Neural cell (in vitro differentiated cells): ENCODE data around the gene DLEU7. TPM values are rescaled to one million over a fixed set of nuclear protein-coding genes. Genes with fewer than 3 reads are reported as not detected.

Experiments used
- H2AFZ ChIP-seq: fragments of 200-600, 300-800 bp; sonication (generic), shearing (Covaris generic); 2 replicates; pipeline ENCODE4 v1.6.0; 2014; ENCODE audit warnings: low read depth, mild to moderate bottlenecking, antibody characterized with exemption, low read length, moderate library complexity
- H3F3A ChIP-seq: fragments of 200-600 bp; shearing (Covaris generic); 2 replicates; pipeline ENCODE4 v1.6.1; 2016; ENCODE audit warnings: mild to moderate bottlenecking, moderate library complexity, mixed read lengths, antibody characterized with exemption, low read length; ENCODE audit not compliant: insufficient read depth, poor library complexity, severe bottlenecking
- H3K27ac ChIP-seq: fragments of 200-600, 300-800 bp; sonication (generic), shearing (Covaris generic); 2 replicates; pipeline ENCODE4 v1.5.1; 2014; ENCODE audit warnings: mild to moderate bottlenecking, low read length, moderate library complexity
- H3K27me3 ChIP-seq: fragments of 300-800, 200-600 bp; sonication (generic), shearing (Covaris generic); 2 replicates; pipeline ENCODE4 v1.6.0; 2014; ENCODE audit warnings: mild to moderate bottlenecking, low read depth, low read length, moderate library complexity; ENCODE audit not compliant: insufficient read depth
- H3K36me3 ChIP-seq: fragments of 300-800, 200-600 bp; sonication (generic), shearing (Covaris generic); 2 replicates; pipeline ENCODE4 v1.5.1; 2014; ENCODE audit warnings: mild to moderate bottlenecking, antibody characterized with exemption, low read length, moderate library complexity; ENCODE audit not compliant: insufficient read depth
- H3K4me2 ChIP-seq: fragments of 300-800, 200-600 bp; sonication (generic), shearing (Covaris generic); 2 replicates; pipeline ENCODE4 v1.6.0; 2014; ENCODE audit warnings: mild to moderate bottlenecking, low read length
- H3K4me3 ChIP-seq: fragments of 300-800, 200-600 bp; sonication (generic), shearing (Covaris generic); 2 replicates; pipeline ENCODE4 v1.5.1; 2014; ENCODE audit warnings: mild to moderate bottlenecking, low read length, moderate library complexity
- H3K79me2 ChIP-seq: fragments of 200-600 bp; shearing (Covaris generic); replicated peaks from 2 replicates; pipeline ENCODE4 v1.6.0; 2014; ENCODE audit warnings: mild to moderate bottlenecking, low read length, moderate library complexity; ENCODE audit not compliant: insufficient read depth
- H3K9ac ChIP-seq: fragments of 300-800, 200-600 bp; sonication (generic), shearing (Covaris generic); 2 replicates; pipeline ENCODE4 v1.6.1; 2016; ENCODE audit warnings: mild to moderate bottlenecking, low read length, mixed read lengths
- H3K9me2 ChIP-seq: fragments of 200-600 bp; shearing (Covaris generic); 2 replicates; pipeline ENCODE4 v1.6.1; 2016; ENCODE audit warnings: mild to moderate bottlenecking, low read length, mixed read lengths; ENCODE audit not compliant: insufficient read depth
- H3K9me3 ChIP-seq: fragments of 200-600, 300-800 bp; sonication (generic), shearing (Covaris generic); 2 replicates; pipeline ENCODE4 v1.6.1; 2016; ENCODE audit warnings: mild to moderate bottlenecking, mixed run types, low read length, moderate library complexity, mixed read lengths
- H4K20me1 ChIP-seq: fragments of 200-600 bp; shearing (Covaris generic); 2 replicates; pipeline ENCODE4 v1.6.1; 2016; ENCODE audit warnings: mild to moderate bottlenecking, mixed run types; ENCODE audit not compliant: insufficient read depth
- CTCF ChIP-seq: fragments of 450-650 bp; IDR thresholded peaks from 2 replicates; pipeline ENCODE4 v1.5.1; 2014; ENCODE audit warnings: antibody characterized with exemption, mild to moderate bottlenecking, moderate library complexity; ENCODE audit not compliant: poor library complexity, severe bottlenecking
- EZH2 ChIP-seq: fragments of 200-600, 300-800 bp; shearing (Covaris generic), sonication (generic); IDR thresholded peaks from 2 replicates; pipeline ENCODE4 v1.6.1; 2014; ENCODE audit warnings: antibody characterized with exemption, low read length, borderline replicate concordance, mild to moderate bottlenecking; ENCODE audit not compliant: insufficient read depth, poor library complexity, severe bottlenecking
- MXI1 ChIP-seq: fragments of 450-650 bp; conservative IDR thresholded peaks from 2 replicates; pipeline ENCODE4 v1.6.1; 2014; ENCODE audit warnings: antibody characterized with exemption, mild to moderate bottlenecking; ENCODE audit not compliant: poor library complexity, severe bottlenecking
- POLR2AphosphoS5 ChIP-seq: IDR thresholded peaks from 2 replicates; pipeline ENCODE4 v1.6.1; 2012
- RAD21 ChIP-seq: fragments of 450-650 bp; conservative IDR thresholded peaks from 2 replicates; pipeline ENCODE4 v1.6.1; 2014; ENCODE audit warnings: antibody characterized with exemption, mild to moderate bottlenecking, moderate library complexity
- REST ChIP-seq: IDR thresholded peaks from 2 replicates; pipeline ENCODE4 v1.6.1; 2012; ENCODE audit warnings: borderline replicate concordance
- SMC3 ChIP-seq: fragments of 450-650 bp; conservative IDR thresholded peaks from 2 replicates; pipeline ENCODE4 v1.6.1; 2014; ENCODE audit warnings: antibody characterized with exemption, mild to moderate bottlenecking, moderate library complexity; ENCODE audit not compliant: poor library complexity
- TAF1 ChIP-seq: IDR thresholded peaks from 2 replicates; pipeline ENCODE4 v1.6.1; 2012; ENCODE audit warnings: low read depth
- polyA plus RNA-seq: library from polyadenylated mRNA; depleted of rRNA; stranded (reverse); fragments of >200 nt; gene quantifications from 2 replicates; pipeline ENCODE4 v1.2.3, GENCODE V29; 2014

DLEU7 gene
- polyA plus RNA-seq, 1 donor from 2014 or later = 0.26 TPM

- Histone ChIP-seq H3F3A (no peaks in the 10 kb centered on the region), H3K4me2 (no peak overlapping the region), H2AFZ (no peak overlapping the region), H4K20me1 (no peaks in the 10 kb centered on the region), H3K9me2 (no peaks in the 10 kb centered on the region), H3K9me3 (no peaks in the 10 kb centered on the region), H3K9ac (no peak overlapping the region), H3K27me3 (peaks cover 24% of the 10 kb centered on the region), H3K79me2 (no peaks in the 10 kb centered on the region), H3K4me3 (peak overlapping the region; percentile 64), H3K36me3 (no peaks in the 10 kb centered on the region), H3K27ac (no peak overlapping the region)
- TF ChIP-seq REST = no peak
- no peak for TF ChIP-seq CTCF
- TF ChIP-seq RAD21 = no peak
- no peak for TF ChIP-seq SMC3
- no peak for TF ChIP-seq EZH2
- no peak for TF ChIP-seq TAF1
These were observed 569 bp downstream of the DLEU7 start for GRCh38 chr13:50842990-50843256.

- Histone ChIP-seq H3K9ac (no peak overlapping the region), H3K4me3 (peak overlapping the region; percentile 64), H4K20me1 (no peaks in the 10 kb centered on the region), H3K36me3 (no peaks in the 10 kb centered on the region), H3K27me3 (peaks cover 24% of the 10 kb centered on the region), H3K9me2 (no peaks in the 10 kb centered on the region), H2AFZ (no peak overlapping the region), H3F3A (no peaks in the 10 kb centered on the region), H3K9me3 (no peaks in the 10 kb centered on the region), H3K79me2 (no peaks in the 10 kb centered on the region), H3K27ac (no peak overlapping the region), H3K4me2 (no peak overlapping the region)
- TF ChIP-seq POLR2AphosphoS5 (no peak), REST (no peak), CTCF (no peak), MXI1 (no peak), SMC3 (no peak), RAD21 (no peak), EZH2 (no peak), TAF1 (no peak)
These were observed 1.1 kb downstream of the DLEU7 start for GRCh38 chr13:50842251-50842989.
